Measurements from ENCODE around the gene ZFR. TPM values are rescaled to one million over a fixed set of nuclear protein-coding genes. Genes with fewer than 3 reads are reported as not detected.

Gene ZFR
- total RNA-seq, 1 donor from 2014 or later = 73.0 TPM

GRCh38 chr5:32332966-32333365 lies 111.6 kb downstream of the ZFR start:
- H3K4me3 ChIP-seq (ENCODE audit: low read depth, low read length) = no peak overlapping the region
- TF ChIP-seq, protein P1, sequence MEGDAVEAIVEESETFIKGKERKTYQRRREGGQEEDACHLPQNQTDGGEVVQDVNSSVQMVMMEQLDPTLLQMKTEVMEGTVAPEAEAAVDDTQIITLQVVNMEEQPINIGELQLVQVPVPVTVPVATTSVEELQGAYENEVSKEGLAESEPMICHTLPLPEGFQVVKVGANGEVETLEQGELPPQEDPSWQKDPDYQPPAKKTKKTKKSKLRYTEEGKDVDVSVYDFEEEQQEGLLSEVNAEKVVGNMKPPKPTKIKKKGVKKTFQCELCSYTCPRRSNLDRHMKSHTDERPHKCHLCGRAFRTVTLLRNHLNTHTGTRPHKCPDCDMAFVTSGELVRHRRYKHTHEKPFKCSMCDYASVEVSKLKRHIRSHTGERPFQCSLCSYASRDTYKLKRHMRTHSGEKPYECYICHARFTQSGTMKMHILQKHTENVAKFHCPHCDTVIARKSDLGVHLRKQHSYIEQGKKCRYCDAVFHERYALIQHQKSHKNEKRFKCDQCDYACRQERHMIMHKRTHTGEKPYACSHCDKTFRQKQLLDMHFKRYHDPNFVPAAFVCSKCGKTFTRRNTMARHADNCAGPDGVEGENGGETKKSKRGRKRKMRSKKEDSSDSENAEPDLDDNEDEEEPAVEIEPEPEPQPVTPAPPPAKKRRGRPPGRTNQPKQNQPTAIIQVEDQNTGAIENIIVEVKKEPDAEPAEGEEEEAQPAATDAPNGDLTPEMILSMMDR (IDR thresholded peaks at IDR 0.05; ENCODE audit: insufficient read depth, low read length, poor library complexity, severe bottlenecking) = no peak
- H3K36me3 ChIP-seq (ENCODE audit: control insufficient read depth, insufficient read depth, low read length) = no peaks in the 10 kb centered on the region
- H3K27me3 ChIP-seq (ENCODE audit: control insufficient read depth, insufficient read depth, low read length) = no peaks in the 10 kb centered on the region
- no peak for DNase-seq (ENCODE audit: low read depth)

DNA sequence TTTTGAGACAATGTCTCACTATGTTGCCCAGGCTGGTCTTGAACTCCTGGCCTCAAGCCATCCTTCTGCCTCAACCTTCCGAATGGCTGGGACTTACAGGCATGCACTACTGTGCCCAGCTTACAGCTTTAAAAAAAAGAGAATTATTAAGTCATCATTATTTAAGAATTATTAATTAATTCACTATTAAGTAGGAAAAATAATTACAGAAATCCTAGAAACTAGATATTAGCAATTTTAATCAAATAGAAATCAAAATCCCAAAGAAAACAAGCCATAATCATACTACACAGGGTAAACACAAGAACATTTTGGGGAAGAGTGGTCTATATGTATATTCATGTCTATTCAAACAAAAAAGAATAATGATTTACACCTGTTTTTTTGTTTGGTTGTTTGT lies 112.2 kb downstream of the ZFR start:
- TF ChIP-seq, protein P1 (IDR thresholded peaks at IDR 0.05; ENCODE audit: insufficient read depth, low read length, poor library complexity, severe bottlenecking) = no peak
- Histone ChIP-seq H3K4me3 (ENCODE audit: low read depth, low read length) (no peak overlapping the region), H3K36me3 (ENCODE audit: control insufficient read depth, insufficient read depth, low read length) (no peaks in the 10 kb centered on the region), H3K27me3 (ENCODE audit: control insufficient read depth, insufficient read depth, low read length) (no peaks in the 10 kb centered on the region)
- no peak for DNase-seq (ENCODE audit: low read depth)

GRCh38 chr5:32331935-32332274 lies 112.6 kb downstream of the ZFR start:
- no peaks in the 10 kb centered on the region for H3K36me3 ChIP-seq (ENCODE audit: control insufficient read depth, insufficient read depth, low read length)
- TF ChIP-seq, protein P1 (IDR thresholded peaks at IDR 0.05; ENCODE audit: insufficient read depth, low read length, poor library complexity, severe bottlenecking) = no peak
- no peaks in the 10 kb centered on the region for H3K27me3 ChIP-seq (ENCODE audit: control insufficient read depth, insufficient read depth, low read length)
- DNase-seq (ENCODE audit: low read depth) = no peak
- no peak overlapping the region for H3K4me3 ChIP-seq (ENCODE audit: low read depth, low read length)

DNA sequence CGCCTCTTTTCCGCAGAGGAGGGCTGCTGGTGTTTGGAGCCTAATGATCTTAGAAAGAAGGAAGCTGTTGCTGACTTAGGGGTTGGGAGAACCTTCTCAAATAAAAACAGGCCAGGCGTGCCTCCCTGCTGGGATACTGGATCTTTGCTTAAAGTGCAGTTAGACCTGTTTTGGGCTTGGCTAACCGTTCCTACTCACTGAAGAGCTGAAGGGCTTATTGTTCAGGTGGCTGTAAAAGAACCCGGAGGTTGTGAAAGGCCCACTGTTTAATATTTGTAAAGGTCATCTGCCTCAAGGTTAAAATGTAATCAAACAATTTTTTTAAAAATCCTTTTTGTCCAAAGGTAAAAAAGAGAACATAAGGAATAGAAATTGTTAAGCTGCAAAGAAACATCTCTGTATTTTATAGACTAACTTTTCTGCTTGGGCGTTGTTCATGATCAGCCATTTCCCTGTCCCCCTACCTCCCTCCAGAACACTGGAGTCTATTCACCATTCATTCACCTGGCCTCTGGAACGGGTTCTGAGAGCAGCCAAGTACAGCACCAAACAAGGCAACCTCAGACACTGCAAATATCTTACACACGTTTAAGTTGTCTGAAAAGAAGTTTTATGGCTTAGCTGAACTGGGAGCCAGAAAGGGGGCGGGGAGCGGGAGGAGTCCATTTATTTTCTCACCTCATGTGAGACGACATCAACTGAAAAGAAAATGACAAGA lies 113.2 kb downstream of the ZFR start:
- Histone ChIP-seq H3K4me3 (ENCODE audit: low read depth, low read length) (no peak overlapping the region), H3K36me3 (ENCODE audit: control insufficient read depth, insufficient read depth, low read length) (no peaks in the 10 kb centered on the region), H3K27me3 (ENCODE audit: control insufficient read depth, insufficient read depth, low read length) (no peaks in the 10 kb centered on the region)
- TF ChIP-seq, protein P1 (IDR thresholded peaks at IDR 0.05; ENCODE audit: insufficient read depth, low read length, poor library complexity, severe bottlenecking) = no peak
- no peak for DNase-seq (ENCODE audit: low read depth)

GRCh38 chr5:32330126-32330971 lies 114.2 kb downstream of the ZFR start:
- no peaks in the 10 kb centered on the region for H3K36me3 ChIP-seq (ENCODE audit: control insufficient read depth, insufficient read depth, low read length)
- H3K4me3 ChIP-seq (ENCODE audit: low read depth, low read length) = no peak overlapping the region
- TF ChIP-seq, protein P1 (IDR thresholded peaks at IDR 0.05; ENCODE audit: insufficient read depth, low read length, poor library complexity, severe bottlenecking) = no peak
- H3K27me3 ChIP-seq (ENCODE audit: control insufficient read depth, insufficient read depth, low read length) = no peaks in the 10 kb centered on the region
- DNase-seq (ENCODE audit: low read depth) = no peak
